Right cardiac atrium (tissue), 5 donors: Measurements from ENCODE around the gene BTBD18. TPM values are rescaled to one million over a fixed set of nuclear protein-coding genes. Genes with fewer than 3 reads are reported as not detected.

ENCODE experiments used
- ATAC-seq, 2 donors: fragments of 200-7000 bp; cut with Tn5 transposase; one replicate each; pipeline versions ENCODE4 v1.8.0 to v1.9.1; 2020; ENCODE audit warnings: moderate library complexity in 2 of 2, mild to moderate bottlenecking in 1 of 2
- DNase-seq, 3 donors: peaks; one replicate each; pipeline ENCODE4 v3.0.0-alpha.2; 2020
- H3K27ac ChIP-seq: one replicate; pipeline ENCODE4 v1.5.1; 2013; ENCODE audit warnings: mild to moderate bottlenecking, low read length, control low read depth, moderate library complexity
- H3K27me3 ChIP-seq: one replicate; pipeline ENCODE4 v1.6.1; 2013; ENCODE audit not compliant: control insufficient read depth, insufficient read depth
- H3K4me1 ChIP-seq: one replicate; pipeline ENCODE4 v1.6.1; 2013; ENCODE audit warnings: low read length; ENCODE audit not compliant: control insufficient read depth, insufficient read depth
- H3K4me3 ChIP-seq: one replicate; pipeline ENCODE4 v1.5.1; 2013; ENCODE audit warnings: low read length, control low read depth
- H3K9me3 ChIP-seq: one replicate; pipeline ENCODE4 v1.6.1; 2013; ENCODE audit warnings: low read length; ENCODE audit not compliant: control insufficient read depth
- WGBS: extraction: QIAGEN DNeasy Blood & Tissue Kit; methylation state at CpG from one replicate; pipeline ENCODE4 v1.1.7; 2013; 5-methylcytosine and 5-hydroxymethylcytosine counted together
- intact Hi-C, 4 donors: fragments of 100-400 bp; cut with DNase I; formaldehyde crosslinking; loops; one replicate each; pipeline versions ENCODE4 v1.11.0 to v1.14.0; 2022 to 2023
- polyA plus RNA-seq: library from polyadenylated mRNA; stranded (reverse); fragments of 200-250 nt; gene quantifications from one replicate; pipeline ENCODE4 v1.2.3, GENCODE V29; 2013
- total RNA-seq, 4 donors: library from RNA; stranded (reverse); fragmentation: NEBNext Ultra II Directional; extraction: Animal tissue kit (Norgen Biotek cat#: 25700); gene quantifications; one replicate each; pipeline ENCODE4 v1.2.1, GENCODE V29; 2021
- donor health status: healthy with polysubstance abuse.
- donor health status: DM: no; HTN: yes; CAD: no.
- donor health status: DM: no; HTN: no; CAD: no.
- donor health status: DM: no; HTN: yes; CAD: no; lungs with severe emphysema.
- donor health status: DM: yes; HTN: yes; CAD: no.

The BTBD18 gene
- total and polyA plus RNA-seq, 5 donors, result 0.02 TPM; not detected in 4

GRCh38 chr11:57787920-57788702, 36.5 kb upstream of the BTBD18 start:
- intact Hi-C loops, result no loop called here
- WGBS, result 59% methylated on average over 6 of the region's 6 CpGs
- Histone ChIP-seq H3K4me1 (peaks cover 19% of the 10 kb centered on the region), H3K9me3 (no peaks in the 10 kb centered on the region), H3K27me3 (no peaks in the 10 kb centered on the region), H3K4me3 (no peak overlapping the region), H3K27ac (peak overlapping the region; percentile 30)
- peak in 1 of 3 donors; percentile 62 for DNase-seq
- ATAC-seq, result peak; percentile 24 to 34

- intact Hi-C loops, result no loop called here
- H3K27me3 ChIP-seq, result no peaks in the 10 kb centered on the region
- peaks cover 19% of the 10 kb centered on the region for H3K4me1 ChIP-seq
- no peak overlapping the region for H3K27ac ChIP-seq
- DNase-seq, result no peak
- no peak for ATAC-seq
- no peaks in the 10 kb centered on the region for H3K9me3 ChIP-seq
- 72% methylated on average over 4 of the region's 4 CpGs for whole genome bisulfite sequencing
- no peak overlapping the region for H3K4me3 ChIP-seq
These were observed 35.5 kb upstream of the BTBD18 start for GRCh38 chr11:57787006-57787604.

- peak overlapping the region; percentile 19 for H3K27ac ChIP-seq
- peaks cover 23% of the 10 kb centered on the region for H3K4me1 ChIP-seq
- ATAC-seq (no peak), DNase-seq (no peak)
- H3K27me3 ChIP-seq, result no peaks in the 10 kb centered on the region
- H3K4me3 ChIP-seq, result no peak overlapping the region
- no peaks in the 10 kb centered on the region for H3K9me3 ChIP-seq
- intact Hi-C loops, result no loop called here
- WGBS, result 53% methylated on average over 4 of the region's 4 CpGs
These were observed 34.8 kb upstream of the BTBD18 start for GRCh38 chr11:57786436-57786835.

- intact Hi-C loops, result no loop called here
- H3K27me3 ChIP-seq, result no peaks in the 10 kb centered on the region
- 67% methylated on average over 2 of the region's 2 CpGs for WGBS
- no peak overlapping the region for H3K4me3 ChIP-seq
- DNase-seq, result no peak
- no peaks in the 10 kb centered on the region for H3K9me3 ChIP-seq
- H3K27ac ChIP-seq, result no peak overlapping the region
- no peak for ATAC-seq
- H3K4me1 ChIP-seq, result peaks cover 28% of the 10 kb centered on the region
These were observed 33.5 kb upstream of the BTBD18 start for GRCh38 chr11:57785072-57785471.

GRCh38 chr11:57781529-57781943, 29.9 kb upstream of the BTBD18 start:
- Histone ChIP-seq H3K4me3 (no peak overlapping the region), H3K9me3 (no peaks in the 10 kb centered on the region), H3K27ac (peak overlapping the region; percentile 98), H3K27me3 (no peaks in the 10 kb centered on the region), H3K4me1 (peaks cover 33% of the 10 kb centered on the region)
- peak in 2 of 3 donors; percentile 39 to 67 for DNase-seq
- WGBS, result 47% methylated on average over 3 of the region's 3 CpGs
- ATAC-seq, result peak; percentile 5 to 53
- intact Hi-C loops, result no loop called here

GRCh38 chr11:57779276-57779675, 27.7 kb upstream of the BTBD18 start:
- ATAC-seq (peak; percentile 66 to 71), DNase-seq (peak; percentile 38 to 68 (median 66))
- Histone ChIP-seq H3K27me3 (no peaks in the 10 kb centered on the region), H3K4me3 (peak overlapping the region; percentile 48), H3K4me1 (peaks cover 39% of the 10 kb centered on the region), H3K9me3 (no peaks in the 10 kb centered on the region), H3K27ac (peak overlapping the region; percentile 73)
- intact Hi-C loops, result no loop called here
- 14% methylated on average over 1 of the region's 1 CpG for WGBS

GRCh38 chr11:57778318-57779037, 26.9 kb upstream of the BTBD18 start:
- Histone ChIP-seq H3K27me3 (no peaks in the 10 kb centered on the region), H3K9me3 (no peaks in the 10 kb centered on the region), H3K4me1 (peaks cover 35% of the 10 kb centered on the region), H3K4me3 (peak overlapping the region; percentile 48), H3K27ac (peak overlapping the region; percentile 73)
- WGBS, result 5% methylated on average over 6 of the region's 6 CpGs
- DNase-seq (peak; percentile 94 to 97 (median 96)), ATAC-seq (peak; percentile 94 to 96)
- intact Hi-C loops, result no loop called here

GRCh38 chr11:57777969-57778317, 26.3 kb upstream of the BTBD18 start:
- 13% methylated on average over 3 of the region's 3 CpGs for WGBS
- no peaks in the 10 kb centered on the region for H3K27me3 ChIP-seq
- H3K4me1 ChIP-seq, result peaks cover 35% of the 10 kb centered on the region
- ATAC-seq (peak; percentile 14 to 36), DNase-seq (peak in 1 of 3 donors; percentile 24)
- H3K9me3 ChIP-seq, result no peaks in the 10 kb centered on the region
- intact Hi-C loops, result no loop called here
- H3K4me3 ChIP-seq, result peak overlapping the region; percentile 48
- H3K27ac ChIP-seq, result peak overlapping the region; percentile 73

GRCh38 chr11:57776577-57777210, 25.1 kb upstream of the BTBD18 start:
- no peak for DNase-seq
- no peaks in the 10 kb centered on the region for H3K9me3 ChIP-seq
- H3K4me1 ChIP-seq, result peaks cover 36% of the 10 kb centered on the region
- WGBS, result 15% methylated on average over 2 of the region's 2 CpGs
- H3K4me3 ChIP-seq, result no peak overlapping the region
- intact Hi-C loops, result no loop called here
- H3K27me3 ChIP-seq, result no peaks in the 10 kb centered on the region
- peak overlapping the region; percentile 90 for H3K27ac ChIP-seq
- ATAC-seq, result no peak

- no peaks in the 10 kb centered on the region for H3K27me3 ChIP-seq
- H3K4me1 ChIP-seq, result peaks cover 33% of the 10 kb centered on the region
- intact Hi-C loops, result no loop called here
- ATAC-seq (peak in 1 of 2 donors; percentile 7), DNase-seq (no peak)
- peak overlapping the region; percentile 36 for H3K4me3 ChIP-seq
- peak overlapping the region; percentile 88 for H3K27ac ChIP-seq
- H3K9me3 ChIP-seq, result no peaks in the 10 kb centered on the region
- WGBS, result 26% methylated on average over 3 of the region's 3 CpGs
These were observed 24.5 kb upstream of the BTBD18 start for GRCh38 chr11:57776031-57776521.
